LNCAP (cell line): Measurements from ENCODE around the gene TEK.
A peak's percentile ranks its signal among the peaks of the same experiment; 100 is the strongest.

Experiments
- TF ChIP-seq, protein P1 (sequence below): fragments of 450-650 bp; IDR thresholded peaks from 2 replicates; pipeline ENCODE4 v1.5.1; 2017; ENCODE audit warnings: mild to moderate bottlenecking

Gene TEK

DNA sequence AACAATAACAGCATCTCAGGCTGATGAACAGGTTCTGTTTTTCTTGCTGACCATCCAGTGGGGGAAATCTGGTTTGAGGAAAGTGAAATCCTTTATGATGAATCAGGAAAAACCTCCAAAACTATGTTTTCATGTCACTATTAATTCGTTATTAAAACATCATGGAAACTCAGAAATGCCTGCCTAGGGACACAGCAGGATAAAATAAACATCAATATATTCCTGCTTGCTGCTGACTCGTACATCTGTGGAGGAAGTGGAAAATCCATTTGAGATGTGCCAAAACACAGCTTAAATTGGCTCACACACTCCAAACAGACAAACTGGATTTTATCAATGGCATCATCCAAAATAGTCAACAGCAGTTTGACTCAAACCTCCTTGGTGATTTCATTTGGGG lies 53.0 kb downstream of the TEK start:
- TF ChIP-seq, protein P1, sequence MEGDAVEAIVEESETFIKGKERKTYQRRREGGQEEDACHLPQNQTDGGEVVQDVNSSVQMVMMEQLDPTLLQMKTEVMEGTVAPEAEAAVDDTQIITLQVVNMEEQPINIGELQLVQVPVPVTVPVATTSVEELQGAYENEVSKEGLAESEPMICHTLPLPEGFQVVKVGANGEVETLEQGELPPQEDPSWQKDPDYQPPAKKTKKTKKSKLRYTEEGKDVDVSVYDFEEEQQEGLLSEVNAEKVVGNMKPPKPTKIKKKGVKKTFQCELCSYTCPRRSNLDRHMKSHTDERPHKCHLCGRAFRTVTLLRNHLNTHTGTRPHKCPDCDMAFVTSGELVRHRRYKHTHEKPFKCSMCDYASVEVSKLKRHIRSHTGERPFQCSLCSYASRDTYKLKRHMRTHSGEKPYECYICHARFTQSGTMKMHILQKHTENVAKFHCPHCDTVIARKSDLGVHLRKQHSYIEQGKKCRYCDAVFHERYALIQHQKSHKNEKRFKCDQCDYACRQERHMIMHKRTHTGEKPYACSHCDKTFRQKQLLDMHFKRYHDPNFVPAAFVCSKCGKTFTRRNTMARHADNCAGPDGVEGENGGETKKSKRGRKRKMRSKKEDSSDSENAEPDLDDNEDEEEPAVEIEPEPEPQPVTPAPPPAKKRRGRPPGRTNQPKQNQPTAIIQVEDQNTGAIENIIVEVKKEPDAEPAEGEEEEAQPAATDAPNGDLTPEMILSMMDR, result no peak

DNA sequence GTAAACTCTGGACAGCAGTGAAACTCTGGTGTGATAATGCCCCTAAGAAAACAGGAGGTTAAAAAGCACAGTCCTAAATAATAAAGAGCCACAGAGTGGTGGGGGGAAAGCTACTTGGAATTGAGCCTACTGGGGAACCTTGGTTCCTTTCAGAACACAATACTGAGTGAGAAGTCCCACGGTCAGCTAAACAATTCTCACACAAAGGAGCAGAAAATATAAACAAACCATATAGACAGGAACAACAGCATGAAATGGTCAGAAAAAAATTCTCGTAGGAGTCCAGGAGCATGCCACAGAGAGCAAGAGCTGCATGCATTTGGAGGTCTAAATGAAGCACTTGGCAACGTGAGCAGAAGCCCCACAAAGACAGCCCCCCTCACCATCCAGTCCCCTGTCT lies 56.0 kb downstream of the TEK start:
- TF ChIP-seq, protein P1, result no peak

GRCh38 chr9:27165670-27166069 lies 56.6 kb downstream of the TEK start:
- TF ChIP-seq, protein P1, result 0 out of 2 replicates have a peak, but pooled peaks have one; percentile 8

DNA sequence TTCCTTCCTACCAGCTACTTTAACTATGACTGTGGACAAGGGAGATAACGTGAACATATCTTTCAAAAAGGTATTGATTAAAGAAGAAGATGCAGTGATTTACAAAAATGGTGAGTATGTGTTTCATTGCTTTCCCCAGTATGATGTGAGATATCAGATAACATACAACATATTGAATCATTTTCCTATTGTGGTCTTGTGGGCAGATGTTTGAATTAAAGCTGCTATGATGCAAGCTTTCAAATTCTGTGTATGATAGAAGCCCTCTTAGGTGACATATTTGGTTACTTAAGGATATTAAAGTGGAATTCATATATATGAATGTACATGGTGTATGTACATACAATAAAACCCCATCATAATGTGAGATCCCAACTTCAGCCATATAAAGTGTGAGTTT lies 59.5 kb downstream of the TEK start:
- TF ChIP-seq, protein P1, result no peak

GRCh38 chr9:27168951-27169350 lies 59.9 kb downstream of the TEK start:
- TF ChIP-seq, protein P1, result no peak

DNA sequence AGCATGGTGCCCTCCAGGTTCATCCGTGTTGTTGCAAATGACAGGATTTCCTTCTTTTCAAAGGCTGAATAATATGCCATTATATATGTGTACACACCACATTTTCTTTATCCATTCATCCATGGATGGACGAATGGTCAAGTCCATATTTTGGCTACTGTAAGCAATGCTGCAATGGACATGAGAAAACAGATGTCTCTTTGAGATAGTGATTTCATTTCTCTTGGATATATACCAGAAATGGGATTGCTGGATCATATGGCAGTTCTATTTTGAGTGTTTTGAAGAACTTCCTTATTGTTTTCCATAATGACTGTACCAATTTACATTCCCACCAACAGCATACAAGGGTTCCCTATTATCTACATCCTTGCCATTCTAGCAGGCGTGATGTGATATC lies 67.9 kb downstream of the TEK start:
- TF ChIP-seq, protein P1, result no peak

- TF ChIP-seq, protein P1, result no peak
Observed at GRCh38 chr9:27179245-27179865, 70.3 kb downstream of the TEK start.

GRCh38 chr9:27181381-27181780 lies 72.4 kb downstream of the TEK start:
- TF ChIP-seq, protein P1, result no peak
